K562 (cell line): ENCODE data around the gene SLC26A1. TPM values are rescaled to one million over a fixed set of nuclear protein-coding genes. Genes with fewer than 3 reads are reported as not detected.
A peak's percentile ranks its signal among the peaks of the same experiment; 100 is the strongest.

Source experiments
- CHCHD3 ChIP-seq: fragments of 250-450 bp; sonication (Bioruptor Pico); IDR thresholded peaks from 2 replicates; pipeline ENCODE4 v2.1.2; 2022; ENCODE audit warnings: mild to moderate bottlenecking
- CXXC5 ChIP-seq: fragments of 250-450 bp; sonication (Bioruptor Pico); IDR thresholded peaks from 2 replicates; pipeline ENCODE4 v1.8.0; 2022; ENCODE audit warnings: inconsistent platforms, mild to moderate bottlenecking, moderate library complexity
- EP400 ChIP-seq: fragments of 450-650 bp; IDR thresholded peaks from 2 replicates; pipeline ENCODE4 v1.6.1; 2017; ENCODE audit warnings: antibody characterized with exemption, mild to moderate bottlenecking, moderate library complexity
- FOXK2 ChIP-seq, 2 experiments: fragments of 450-650 bp; IDR thresholded peaks in 1 of 2; conservative IDR thresholded peaks in 1 of 2; 2 replicates each; pipeline ENCODE4 v1.6.1; 2016; ENCODE audit warnings: low read depth in 2 of 2, mild to moderate bottlenecking in 1 of 2
- MAZ ChIP-seq, 2 experiments: fragments of 450-650 bp in 1 of 2; sonication (generic) in 1 of 2; formaldehyde crosslinking; IDR thresholded peaks in 1 of 2; conservative IDR thresholded peaks in 1 of 2; 2 replicates each; pipeline versions ENCODE4 v1.4.0 to v1.5.0; 2020; ENCODE audit warnings: mild to moderate bottlenecking in 1 of 2, missing genetic modification reagents in 1 of 2
- MBD2 ChIP-seq: sonication (generic); IDR thresholded peaks from 2 replicates; pipeline ENCODE4 v1.6.1; 2016; ENCODE audit warnings: low read depth, borderline replicate concordance
- MIER1 ChIP-seq: fragments of 450-650 bp; IDR thresholded peaks from 2 replicates; pipeline ENCODE4 v1.6.1; 2016; ENCODE audit warnings: antibody characterized with exemption, mild to moderate bottlenecking, low read depth
- MYC ChIP-seq, 2 experiments: fragments of 250-450 bp in 1 of 2; sonication (Bioruptor Pico) in 1 of 2; IDR thresholded peaks; 2 replicates each; pipeline versions ENCODE4 v1.5.1 to v1.6.1; 2012 to 2021; ENCODE audit warnings: low read depth in 2 of 2, borderline replicate concordance in 1 of 2, improper control_type of control experiment in 1 of 2, low read length in 1 of 2, mild to moderate bottlenecking in 1 of 2, moderate library complexity in 1 of 2
- POLR2AphosphoS5 ChIP-seq: IDR thresholded peaks from 2 replicates; pipeline ENCODE4 v1.6.1; 2011; ENCODE audit warnings: mild to moderate bottlenecking, low read depth, low read length, moderate library complexity; ENCODE audit not compliant: control insufficient read depth, insufficient read depth
- POLR2B ChIP-seq: fragments of 450-650 bp; IDR thresholded peaks from 2 replicates; pipeline ENCODE4 v1.6.1; 2018; ENCODE audit warnings: low read depth; ENCODE audit not compliant: partially characterized antibody
- RBBP5 ChIP-seq: fragments of 200-600 bp; sonication (generic); IDR thresholded peaks from 2 replicates; pipeline ENCODE4 v1.6.1; 2012; ENCODE audit warnings: borderline replicate concordance, mild to moderate bottlenecking, low read length, control low read depth, inconsistent platforms; ENCODE audit not compliant: insufficient read depth, poor library complexity, severe bottlenecking
- RBM17 ChIP-seq: fragments of 200-400 bp; formaldehyde crosslinking; IDR thresholded peaks from 2 replicates; pipeline ENCODE4 v1.6.1; 2017; ENCODE audit warnings: low read depth, mild to moderate bottlenecking, low read length, borderline replicate concordance
- RNF2 ChIP-seq: sonication (generic); IDR thresholded peaks from 2 replicates; pipeline ENCODE4 v1.6.1; 2016
- SMAD2 ChIP-seq: fragments of 150-350 bp; IDR thresholded peaks from 2 replicates; pipeline ENCODE4 v1.6.1; 2014; ENCODE audit warnings: low read depth, mild to moderate bottlenecking, low read length
- SUPT5H ChIP-seq: fragments of 450-650 bp; IDR thresholded peaks from 2 replicates; pipeline ENCODE4 v1.6.1; 2016
- TAF9B ChIP-seq: fragments of 450-650 bp; IDR thresholded peaks from 2 replicates; pipeline ENCODE4 v1.6.1; 2018; ENCODE audit warnings: mild to moderate bottlenecking; ENCODE audit not compliant: partially characterized antibody
- ZNF589 ChIP-seq: fragments of 200-800 bp; sonication (Bioruptor generic); IDR thresholded peaks from 2 replicates; pipeline ENCODE4 v1.6.1; 2016; ENCODE audit warnings: low read depth, missing genetic modification characterization, missing compliant biosample characterization
- ZNF830 ChIP-seq: fragments of 250-450 bp; sonication (Bioruptor Pico); IDR thresholded peaks from 2 replicates; pipeline ENCODE4 v1.5.0; 2021; ENCODE audit warnings: mild to moderate bottlenecking
- polyA plus RNA-seq, 8 experiments: library from polyadenylated mRNA; depleted of rRNA in 4 of 8; stranded (reverse) in 5 of 8; unstranded in 3 of 8; fragments of >200 nt; fragmentation: Nextera tagmentation in 2 of 8; fragmentation: Illumina TruSeq in 1 of 8; extraction: Ambion mirVana in 2 of 8; extraction: Trizol in 1 of 8; gene quantifications; 2 replicates each; pipeline versions ENCODE4 v1.2.1 to v1.2.3, GENCODE V29; 2011 to 2014; ENCODE audit warnings: inconsistent platforms in 1 of 8, missing spikeins in 1 of 8
- total RNA-seq, 7 experiments: library from RNA; depleted of rRNA in 6 of 7; stranded (reverse); fragments of >200 nt in 6 of 7; fragmentation: Illumina TruSeq in 2 of 7; extraction: Trizol in 2 of 7; gene quantifications; 2 replicates each; pipeline versions ENCODE4 v1.2.1 to v1.2.3, GENCODE V29; 2011 to 2021; ENCODE audit warnings: low replicate concordance in 1 of 7
- TF ChIP-seq, protein P1 (sequence below): conservative IDR thresholded peaks from 2 replicates; pipeline ENCODE4 v1.6.1; 2011; ENCODE audit warnings: low read depth, mild to moderate bottlenecking, low read length; ENCODE audit not compliant: control insufficient read depth
- TF ChIP-seq, protein P2 (sequence below), 2 experiments: fragments of 150-350 bp in 1 of 2; IDR thresholded peaks; 2 replicates each; pipeline ENCODE4 v1.6.1; 2012 to 2016; ENCODE audit warnings: low read depth in 2 of 2, low read length in 2 of 2, mild to moderate bottlenecking in 1 of 2, moderate library complexity in 1 of 2

Gene SLC26A1
- total and polyA plus RNA-seq, 9 of the 15 experiments (the other 6 are each of a cell fraction or from before 2014, with no cell fraction given), result 0.11 to 4.2 (median 0.95) TPM

DNA sequence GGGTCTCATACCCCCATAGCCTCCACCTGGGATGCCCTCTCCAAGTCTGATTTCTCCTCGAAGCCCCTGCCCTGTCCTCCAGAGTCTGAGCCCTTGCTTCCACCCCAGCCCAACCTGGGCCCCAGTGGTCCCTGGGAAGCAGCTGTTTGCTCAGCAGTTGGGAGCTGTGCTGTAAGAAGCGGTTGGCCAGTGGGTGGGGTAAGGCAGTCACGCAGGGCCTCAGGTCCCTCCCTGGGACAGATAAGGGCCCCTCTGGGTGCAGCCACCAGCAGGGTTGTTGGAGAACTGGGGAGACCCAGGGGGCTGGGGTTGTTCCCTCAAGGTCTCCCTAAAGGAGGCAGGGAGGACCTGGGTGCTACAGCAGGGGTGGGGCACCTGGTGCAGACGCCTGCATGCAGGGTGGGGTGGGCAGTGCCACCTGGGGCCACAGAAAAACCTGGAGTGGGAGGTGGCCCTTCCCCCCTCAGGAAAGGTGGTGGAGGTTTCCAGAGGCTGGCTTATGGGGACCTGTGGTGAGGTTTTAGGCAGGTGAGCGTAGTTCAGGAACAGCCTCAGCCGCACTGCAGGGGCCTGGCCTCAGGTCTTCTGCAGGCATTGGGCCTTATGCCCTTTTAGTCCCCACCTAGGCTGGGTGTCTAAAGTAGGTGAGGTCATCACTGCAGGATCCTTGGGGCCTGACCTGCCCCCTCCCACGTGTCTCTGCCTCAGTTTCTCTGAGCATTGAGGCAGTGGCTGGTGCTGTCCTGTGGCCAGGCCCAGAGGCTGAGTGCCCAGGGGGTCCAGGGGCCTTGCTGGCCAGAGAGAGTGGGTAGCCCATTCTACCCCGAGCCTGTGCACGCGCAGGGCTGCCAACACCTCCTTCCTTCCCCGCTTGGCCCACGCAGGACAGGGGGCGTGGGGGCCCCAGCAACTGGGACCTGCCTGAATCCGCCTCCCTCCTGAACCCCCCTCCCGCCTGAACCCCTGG is 3.1 kb upstream of the SLC26A1 start (continued):
- TF ChIP-seq MBD2 (0 out of 2 replicates have a peak, but pooled peaks have one; percentile 71), SUPT5H (peak; percentile 55; the same call in 1 of the 2 replicates), POLR2B (peak; percentile 38), MAZ (CRISPR knock-in tag; conservative IDR thresholded peaks at IDR 0.05 in 1 of 2, IDR thresholded peaks at IDR 0.05 in 1 of 2) (peak; percentile 53 to 57; a peak in 2 of 4 replicates), POLR2AphosphoS5 (peak; percentile 52), EP400 (peak; percentile 32), RBM17 (no peak), MYC (IDR thresholded peaks at IDR 0.05; ENCODE audit: low read depth, low read length) (peak; percentile 67), MYC (CRISPR knock-in tag; IDR thresholded peaks at IDR 0.05; ENCODE audit: borderline replicate concordance, low read depth) (no peak), CXXC5 (CRISPR knock-in tag) (peak; percentile 88), TAF9B (peak; percentile 68), RNF2 (peak; percentile 84), SMAD2 (no peak), MIER1 (no peak), CHCHD3 (CRISPR knock-in tag) (peak; percentile 40; the same call in 1 of the 2 replicates), ZNF589 (CRISPR knock-in tag) (no peak), ZNF830 (CRISPR knock-in tag) (no peak), RBBP5 (no peak), FOXK2 (conservative IDR thresholded peaks at IDR 0.05 in 1 of 2, IDR thresholded peaks at IDR 0.05 in 1 of 2; ENCODE audit: low read depth in 2 of 2) (peak in 1 of 2 experiments; percentile 93; a peak in 2 of 4 replicates)
- TF ChIP-seq, protein P1, sequence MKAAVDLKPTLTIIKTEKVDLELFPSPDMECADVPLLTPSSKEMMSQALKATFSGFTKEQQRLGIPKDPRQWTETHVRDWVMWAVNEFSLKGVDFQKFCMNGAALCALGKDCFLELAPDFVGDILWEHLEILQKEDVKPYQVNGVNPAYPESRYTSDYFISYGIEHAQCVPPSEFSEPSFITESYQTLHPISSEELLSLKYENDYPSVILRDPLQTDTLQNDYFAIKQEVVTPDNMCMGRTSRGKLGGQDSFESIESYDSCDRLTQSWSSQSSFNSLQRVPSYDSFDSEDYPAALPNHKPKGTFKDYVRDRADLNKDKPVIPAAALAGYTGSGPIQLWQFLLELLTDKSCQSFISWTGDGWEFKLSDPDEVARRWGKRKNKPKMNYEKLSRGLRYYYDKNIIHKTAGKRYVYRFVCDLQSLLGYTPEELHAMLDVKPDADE, result no peak
- TF ChIP-seq, protein P2, sequence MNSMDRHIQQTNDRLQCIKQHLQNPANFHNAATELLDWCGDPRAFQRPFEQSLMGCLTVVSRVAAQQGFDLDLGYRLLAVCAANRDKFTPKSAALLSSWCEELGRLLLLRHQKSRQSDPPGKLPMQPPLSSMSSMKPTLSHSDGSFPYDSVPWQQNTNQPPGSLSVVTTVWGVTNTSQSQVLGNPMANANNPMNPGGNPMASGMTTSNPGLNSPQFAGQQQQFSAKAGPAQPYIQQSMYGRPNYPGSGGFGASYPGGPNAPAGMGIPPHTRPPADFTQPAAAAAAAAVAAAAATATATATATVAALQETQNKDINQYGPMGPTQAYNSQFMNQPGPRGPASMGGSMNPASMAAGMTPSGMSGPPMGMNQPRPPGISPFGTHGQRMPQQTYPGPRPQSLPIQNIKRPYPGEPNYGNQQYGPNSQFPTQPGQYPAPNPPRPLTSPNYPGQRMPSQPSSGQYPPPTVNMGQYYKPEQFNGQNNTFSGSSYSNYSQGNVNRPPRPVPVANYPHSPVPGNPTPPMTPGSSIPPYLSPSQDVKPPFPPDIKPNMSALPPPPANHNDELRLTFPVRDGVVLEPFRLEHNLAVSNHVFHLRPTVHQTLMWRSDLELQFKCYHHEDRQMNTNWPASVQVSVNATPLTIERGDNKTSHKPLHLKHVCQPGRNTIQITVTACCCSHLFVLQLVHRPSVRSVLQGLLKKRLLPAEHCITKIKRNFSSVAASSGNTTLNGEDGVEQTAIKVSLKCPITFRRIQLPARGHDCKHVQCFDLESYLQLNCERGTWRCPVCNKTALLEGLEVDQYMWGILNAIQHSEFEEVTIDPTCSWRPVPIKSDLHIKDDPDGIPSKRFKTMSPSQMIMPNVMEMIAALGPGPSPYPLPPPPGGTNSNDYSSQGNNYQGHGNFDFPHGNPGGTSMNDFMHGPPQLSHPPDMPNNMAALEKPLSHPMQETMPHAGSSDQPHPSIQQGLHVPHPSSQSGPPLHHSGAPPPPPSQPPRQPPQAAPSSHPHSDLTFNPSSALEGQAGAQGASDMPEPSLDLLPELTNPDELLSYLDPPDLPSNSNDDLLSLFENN (IDR thresholded peaks at IDR 0.05; ENCODE audit: low read depth in 2 of 2, low read length in 2 of 2), result no peak
